HG03108 (cell line): ENCODE data around the gene DAZAP1.
"Not testable (repeated sequence)": the region's sequence is repeated elsewhere in the genome, so short reads cannot be mapped to it uniquely, and the experiment has no call there.

Experiments used
- ATAC-seq: cut with Tn5 transposase; IDR thresholded peaks from one replicate; pipeline ENCODE4 v1.9.1; 2021; ENCODE audit warnings: moderate library complexity; ENCODE audit not compliant: unreplicated experiment

Gene DAZAP1

DNA sequence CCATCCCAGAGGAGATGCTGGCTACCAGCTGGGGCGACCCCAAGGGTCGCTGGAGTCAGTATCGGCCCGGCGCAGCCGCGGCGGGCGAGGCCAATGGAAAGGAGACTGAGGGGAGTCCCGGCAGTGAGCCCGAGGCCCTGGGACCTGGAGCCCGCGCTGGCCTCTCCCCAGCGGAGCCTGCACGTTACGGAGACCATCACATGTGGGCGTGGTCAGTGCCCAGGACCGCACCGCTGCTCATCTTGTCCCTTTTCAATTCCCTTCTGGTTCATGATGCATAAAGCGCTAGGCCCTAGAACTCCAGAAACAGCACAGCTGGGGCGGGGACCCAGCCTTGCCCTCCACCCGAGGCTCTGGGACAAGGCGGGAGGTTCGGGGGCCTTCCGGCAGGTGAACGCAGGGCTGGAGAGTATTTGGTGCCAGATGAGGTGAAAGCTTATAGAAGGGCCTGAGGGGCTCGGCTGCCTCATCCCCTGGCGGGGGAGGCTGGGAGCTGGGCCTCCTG is 63.7 kb downstream of the DAZAP1 start:
- no peak for ATAC-seq

DNA sequence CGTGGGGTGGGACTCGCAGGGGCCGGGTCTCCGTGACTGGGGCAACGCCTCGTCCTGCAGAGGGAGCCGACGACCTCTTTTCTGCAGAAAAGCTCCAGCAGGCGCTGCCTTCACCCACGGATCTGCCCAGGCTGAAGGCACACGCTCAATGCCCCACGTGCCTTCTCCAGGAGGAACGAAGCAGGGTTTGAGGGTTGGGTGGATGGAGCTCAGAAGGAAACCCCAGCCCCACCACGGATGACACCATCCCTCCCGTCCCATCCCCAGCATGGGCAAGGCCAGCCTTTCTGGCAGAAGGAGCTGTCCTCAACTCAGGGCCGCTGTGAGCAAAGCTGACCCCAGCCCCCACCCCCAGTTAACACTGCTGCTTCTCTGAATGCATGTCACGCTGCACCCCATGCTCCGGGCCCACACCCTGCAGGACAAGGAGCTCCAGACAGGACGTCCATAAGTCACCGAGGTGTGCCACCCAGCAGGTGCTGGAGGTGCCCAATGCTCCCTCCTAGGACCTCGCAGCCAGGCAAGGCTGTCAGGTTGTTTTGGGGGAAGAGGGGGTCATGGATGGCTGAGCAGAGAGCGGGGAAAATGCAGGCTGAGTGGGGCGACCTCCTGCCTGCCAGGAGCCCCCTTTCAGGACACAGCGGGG is 64.3 kb downstream of the DAZAP1 start:
- no peak for ATAC-seq

- no peak for ATAC-seq
Measured at GRCh38 chr19:1472231-1473084, 65.1 kb downstream of the DAZAP1 start.

DNA sequence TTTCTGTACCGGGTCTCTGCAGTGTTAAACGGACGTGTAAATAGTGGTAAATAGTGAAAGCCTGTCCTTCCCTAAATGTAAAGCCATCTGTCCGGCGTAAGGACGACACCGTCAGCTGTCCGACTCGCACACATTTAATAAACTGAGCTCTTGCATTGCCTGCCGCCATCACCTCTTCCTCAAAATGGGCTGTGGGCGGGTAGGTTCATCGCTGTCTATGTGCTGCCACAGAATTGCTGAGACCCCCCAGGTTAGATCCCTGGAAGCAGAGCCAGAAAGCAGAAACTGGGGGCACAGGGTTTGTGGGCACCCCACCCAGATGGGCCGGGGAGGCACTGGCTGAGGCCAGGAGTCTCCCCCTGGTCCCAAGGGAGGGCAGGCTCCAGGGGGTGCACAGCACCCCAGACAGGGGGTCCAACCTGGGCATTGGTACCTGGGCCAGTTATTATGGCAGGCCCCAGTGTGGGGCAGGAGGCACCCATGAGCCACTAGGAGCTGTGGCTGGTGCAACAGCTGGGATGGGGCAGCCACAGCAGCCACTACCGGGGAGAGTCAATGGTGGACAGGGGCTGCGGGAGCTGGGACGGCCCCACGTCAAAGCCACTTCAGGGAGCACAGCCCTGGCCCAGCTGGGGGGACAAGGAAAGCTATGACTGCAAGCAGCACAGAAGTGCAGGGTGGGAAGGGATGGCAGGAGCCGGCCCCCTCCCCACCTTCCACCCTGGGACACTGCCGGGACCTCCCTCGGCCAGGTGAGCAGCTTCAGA is 65.9 kb downstream of the DAZAP1 start:
- no peak for ATAC-seq

DNA sequence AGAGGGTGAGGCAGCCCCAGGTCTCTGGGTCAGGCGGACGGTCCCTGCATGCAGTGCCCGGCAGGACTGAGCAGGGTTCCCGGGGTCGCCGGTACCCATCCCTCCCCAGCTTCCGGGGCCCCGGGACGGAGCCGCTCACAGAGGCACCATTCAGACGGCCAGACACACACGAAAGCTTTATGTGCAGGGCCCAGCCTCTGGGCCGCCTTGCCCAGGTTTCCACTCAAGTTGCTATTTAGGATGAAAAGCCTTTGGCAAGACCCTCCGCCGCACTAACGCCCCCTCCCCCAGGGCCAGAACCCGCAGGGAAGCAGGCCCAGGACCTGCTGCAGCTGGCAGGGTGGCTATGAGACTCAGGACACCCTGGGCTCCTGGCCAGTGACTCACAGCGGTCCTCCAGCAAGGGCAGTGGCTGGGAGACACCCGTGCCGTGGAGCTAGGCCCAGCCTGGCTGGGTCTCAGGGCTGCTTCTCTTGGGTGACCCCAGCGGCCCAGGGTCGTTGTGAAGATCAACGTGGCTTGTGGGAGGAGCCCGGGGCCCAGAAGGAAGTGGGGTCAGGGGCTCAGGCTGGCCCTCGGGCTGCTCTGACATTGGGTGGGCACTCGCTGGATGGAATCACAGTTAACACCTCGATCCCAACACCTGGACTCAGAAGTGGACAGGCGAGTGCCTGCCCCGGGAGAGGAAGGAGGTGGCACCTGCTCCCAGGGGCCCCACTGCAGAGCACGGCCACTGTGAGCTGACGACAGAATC is 66.8 kb downstream of the DAZAP1 start:
- no peak for ATAC-seq

DNA sequence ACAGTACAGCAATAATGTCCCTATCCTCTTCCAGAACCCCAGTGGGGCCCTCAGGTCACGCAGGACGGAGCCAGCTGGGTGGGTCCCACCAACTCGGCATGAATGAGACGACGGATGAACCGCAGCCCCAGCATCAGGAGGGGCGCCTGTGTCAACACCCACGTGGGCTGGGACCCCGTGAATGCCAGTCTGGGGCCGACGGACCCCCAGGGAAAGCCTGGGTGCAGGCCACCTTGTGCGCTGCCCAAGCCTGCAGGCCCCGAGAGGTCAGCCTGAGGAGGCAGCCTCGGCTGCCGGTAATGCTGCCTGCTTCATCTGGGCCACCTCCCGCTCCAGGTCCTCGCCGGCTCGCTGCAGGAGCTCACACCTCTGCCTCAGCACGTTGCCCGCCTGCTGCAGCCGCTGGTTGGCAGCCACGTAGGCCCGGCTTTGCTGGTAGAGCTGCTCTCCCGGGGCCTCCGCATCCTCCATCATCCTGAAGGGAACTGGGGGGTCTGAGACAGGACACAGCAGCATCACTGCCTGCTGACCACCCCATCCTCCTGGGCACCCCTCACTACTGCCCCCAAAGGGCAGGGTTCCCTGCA is 67.5 kb downstream of the DAZAP1 start:
- no peak for ATAC-seq

GRCh38 chr19:1475751-1476437 is 68.5 kb downstream of the DAZAP1 start:
- ATAC-seq: no peak

DNA sequence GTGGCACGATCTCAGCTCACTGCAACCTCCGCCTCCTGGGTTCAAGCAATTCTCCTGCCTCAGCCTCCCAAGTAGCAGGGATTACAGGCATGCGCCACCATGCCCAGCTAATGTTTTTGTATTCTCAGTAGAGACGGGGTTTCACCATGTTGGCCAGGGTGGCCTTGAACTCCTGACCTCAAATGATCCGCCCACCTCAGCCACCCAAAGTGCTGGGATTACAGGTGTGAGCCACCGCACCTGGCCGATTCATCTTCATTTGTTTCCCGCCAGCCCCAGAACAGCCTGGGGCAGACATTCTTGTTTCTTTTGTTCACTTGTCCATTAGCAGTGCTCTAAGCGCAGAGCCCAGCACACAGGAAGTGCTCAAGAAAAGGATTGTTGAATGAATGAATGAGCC is 69.7 kb downstream of the DAZAP1 start:
- not testable (repeated sequence) for ATAC-seq

GRCh38 chr19:1478934-1479707 is 71.7 kb downstream of the DAZAP1 start, which contains the start of gene C19orf25:
TSS of gene C19orf25 (minus strand) at chr19:1479215. CDS start at chr19:1478903, 312 bp downstream.
- ATAC-seq: peak; percentile 73

- no peak for ATAC-seq
Measured at GRCh38 chr19:1481224-1481892, 74.0 kb downstream of the DAZAP1 start.

DNA sequence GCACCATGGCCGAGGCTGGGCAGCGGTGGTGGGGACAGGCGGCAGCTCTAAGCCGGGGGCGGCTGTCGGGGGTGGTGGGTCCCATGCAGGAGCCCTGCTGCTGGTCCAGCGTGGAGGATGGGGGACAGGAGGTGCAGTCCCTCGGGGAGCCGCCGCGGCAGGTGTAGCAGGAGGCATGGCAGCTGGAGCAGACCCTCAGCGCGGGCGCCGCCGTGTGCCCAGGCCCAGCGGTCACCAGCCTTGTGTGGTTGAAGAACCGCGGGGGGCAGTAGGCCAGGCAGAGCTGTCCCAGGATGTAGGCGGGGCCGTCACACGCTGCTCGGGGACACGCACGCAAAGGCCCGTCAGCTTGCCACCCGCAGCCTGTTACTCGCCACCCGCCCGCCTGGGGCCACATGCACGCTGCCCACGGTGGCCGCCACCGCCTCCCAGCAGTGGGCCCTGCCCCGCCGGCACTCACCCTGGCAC is 74.5 kb downstream of the DAZAP1 start:
- no peak for ATAC-seq

GRCh38 chr19:1482361-1483130 is 75.2 kb downstream of the DAZAP1 start:
- no peak for ATAC-seq

DNA sequence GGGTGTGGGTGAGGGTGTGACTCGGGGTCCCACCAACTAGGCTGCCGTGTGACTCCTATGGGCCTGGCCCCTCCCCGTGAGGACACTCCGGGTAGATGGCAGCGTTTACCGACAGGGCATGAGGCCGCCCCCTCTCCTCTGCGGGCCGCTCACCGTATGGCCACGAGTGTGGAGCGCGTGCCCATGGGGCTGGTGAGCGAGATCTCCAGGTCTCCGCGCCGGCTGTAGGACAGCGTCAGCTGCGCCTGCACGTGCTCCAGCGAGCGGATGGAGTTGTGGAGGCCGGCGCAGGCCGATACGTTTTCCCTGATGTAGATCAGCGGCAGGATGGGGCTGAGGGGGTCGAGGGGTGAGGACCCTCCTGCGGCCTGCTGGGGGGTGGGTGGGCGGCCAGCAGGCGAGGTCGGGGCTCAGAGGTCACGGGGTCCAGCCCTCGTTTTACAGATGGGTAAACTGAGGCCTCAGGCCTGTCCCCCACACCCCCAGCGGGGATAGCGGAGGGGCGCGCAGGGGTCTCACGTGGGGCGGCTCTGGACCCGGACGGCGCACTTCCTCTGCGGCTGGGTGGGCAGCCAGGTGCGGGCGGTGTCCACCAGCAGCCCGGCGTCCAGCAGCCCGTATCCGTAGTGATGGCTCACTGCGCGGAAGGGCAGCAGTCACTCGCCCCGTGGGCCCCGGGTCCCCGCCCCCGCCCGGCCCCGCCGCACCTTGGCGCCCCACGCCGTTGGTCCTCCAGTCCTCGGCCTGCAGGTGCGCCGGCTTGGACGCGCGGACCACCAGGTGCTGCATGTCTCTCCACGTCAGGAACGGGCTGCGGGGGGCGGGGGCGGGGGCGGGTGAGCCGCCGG is 76.0 kb downstream of the DAZAP1 start:
- no peak for ATAC-seq

DNA sequence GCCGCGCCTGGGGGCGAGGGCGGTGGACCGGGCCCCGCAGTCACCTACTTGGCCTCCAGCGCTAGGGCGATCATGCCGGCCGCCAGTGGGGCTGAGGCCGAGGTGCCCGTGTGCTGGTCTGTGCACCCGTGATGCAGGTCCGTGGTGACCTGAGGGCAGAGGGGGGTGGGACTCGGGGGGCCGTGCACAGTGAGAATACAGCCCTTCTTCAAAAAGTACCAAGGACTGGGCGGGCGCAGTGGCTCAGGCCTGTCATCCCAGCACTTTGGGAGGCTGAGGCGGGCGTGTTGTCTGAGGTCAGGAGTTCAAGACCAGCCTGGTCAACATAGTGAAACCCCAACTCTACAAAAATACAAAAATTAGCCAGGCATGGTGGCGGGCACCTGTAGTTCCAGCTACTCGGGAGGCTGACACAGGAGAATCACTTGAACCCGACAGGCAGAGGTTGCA is 76.6 kb downstream of the DAZAP1 start:
- no peak for ATAC-seq
